ENCODE results near the gene PTPN12.

- TF ChIP-seq EZH2phosphoT487 (IDR thresholded peaks at IDR 0.05; ENCODE audit: insufficient read depth, low read depth) (no peak), EZH2 (IDR thresholded peaks at IDR 0.05; ENCODE audit: insufficient read depth, poor library complexity, severe bottlenecking) (no peak)
Observed at GRCh38 chr7:77536017-77536412, 1.1 kb upstream of the PTPN12 start.

Data from GM23248 (cell line).